ENCODE data around the gene SPTBN5. TPM values are rescaled to one million over a fixed set of nuclear protein-coding genes. Genes with fewer than 3 reads are reported as not detected.

SPTBN5 gene
- total and polyA plus RNA-seq, 10 of the 15 experiments (the other 5 are each of a cell fraction or from before 2014, with no cell fraction given) = under 0.01 to 0.18 (median 0.04) TPM; not detected in 4

- in situ Hi-C loops (cut with MboI) = no loop called here
- no TSS peak for BruUV-seq (replicated peaks)
- H3K27ac ChIP-seq (ENCODE audit: control insufficient read depth, insufficient read depth) = no peak overlapping the region
- H3K4me2 ChIP-seq (ENCODE audit: control insufficient read depth, insufficient read depth) = no peak overlapping the region
- no peaks in the 10 kb centered on the region for H3K4me1 ChIP-seq (ENCODE audit: control insufficient read depth, insufficient read depth, low read length)
- no peak for FAIRE-seq
- TF ChIP-seq ZBED1 (IDR thresholded peaks at IDR 0.05; ENCODE audit: borderline replicate concordance) = no peak
- TF ChIP-seq PML (IDR thresholded peaks at IDR 0.05; ENCODE audit: low read length) = no peak
- no peak for TF ChIP-seq BHLHE40 (IDR thresholded peaks at IDR 0.05; ENCODE audit: borderline replicate concordance in 1 of 2, low read depth in 2 of 2, low read length in 1 of 2)
- TF ChIP-seq YY1 (IDR thresholded peaks at IDR 0.05; ENCODE audit: low read depth, low read length) = no peak
- no peak for TF ChIP-seq POU2F2 (IDR thresholded peaks at IDR 0.05; ENCODE audit: borderline replicate concordance, low read depth, low read length)
- TF ChIP-seq E4F1 (IDR thresholded peaks at IDR 0.05; ENCODE audit: borderline replicate concordance, partially characterized antibody) = no peak
- no peak for TF ChIP-seq USF1 (IDR thresholded peaks at IDR 0.05; ENCODE audit: borderline replicate concordance, extremely low read length, insufficient read depth, low read depth, low read length)
- no peak for TF ChIP-seq CTCF (IDR thresholded peaks at IDR 0.05 in 2 of 3, conservative IDR thresholded peaks at IDR 0.05 in 1 of 3; ENCODE audit: control insufficient read depth in 2 of 3, extremely low read depth in 1 of 3, insufficient read depth in 1 of 3, low read depth in 3 of 3, low read length in 3 of 3)
- DNase-seq (ENCODE audit: low read depth, low spot score) = no peak
- intact Hi-C loops (cut with micrococcal nuclease; ENCODE audit: unreplicated experiment) = no loop called here
- no peaks in the 10 kb centered on the region for H3K27me3 ChIP-seq (replicated peaks in 1 of 2; ENCODE audit: control insufficient read depth in 2 of 2, insufficient read depth in 2 of 2, low read length in 1 of 2)
- ChIA-PET POLR2A (no interaction called here), CTCF (no interaction called here), SMC1A (ENCODE audit: uncharacterized antibody, unreplicated experiment) (no interaction called here), RAD21 (ENCODE audit: unreplicated experiment) (no interaction called here)
- WGBS (ENCODE audit: insufficient coverage, insufficient replicate concordance, low lambda C conversion rate, missing lambda C conversion rate) = 95% methylated on average over 9 of the region's 9 CpGs
- no peaks in the 10 kb centered on the region; the same call in 1 of the 2 replicates for H4K20me1 ChIP-seq (ENCODE audit: control insufficient read depth, insufficient read depth)
- H3K9ac ChIP-seq (ENCODE audit: control insufficient read depth, insufficient read depth, low read length) = no peak overlapping the region
- H3K79me2 ChIP-seq (ENCODE audit: control insufficient read depth, insufficient read depth, low read length) = no peaks in the 10 kb centered on the region
- no peak overlapping the region for H2AFZ ChIP-seq (ENCODE audit: control insufficient read depth, low read depth, low read length)
- H3K4me3 ChIP-seq = no peak overlapping the region
- no peaks in the 10 kb centered on the region for H3K9me3 ChIP-seq (replicated peaks; ENCODE audit: control insufficient read depth, insufficient read depth, low read length)
- no peaks in the 10 kb centered on the region; a peak in 1 of 4 replicates for H3K36me3 ChIP-seq (ENCODE audit: control insufficient read depth in 2 of 2, insufficient read depth in 2 of 2, low read length in 1 of 2)
- no peak for ATAC-seq
Measured at GRCh38 chr15:41847981-41848380, 45.9 kb downstream of the SPTBN5 start.

All from GM12878 (cell line).